ENCODE data around the gene PTH2R. TPM values are rescaled to one million over a fixed set of nuclear protein-coding genes. Genes with fewer than 3 reads are reported as not detected.
A peak's percentile ranks its signal among the peaks of the same experiment; 100 is the strongest.

PTH2R gene
- total and polyA plus RNA-seq, 9 of the 15 experiments (the other 6 are each of a cell fraction or from before 2014, with no cell fraction given): 2.7 to 8.8 (median 4.2) TPM

- TF ChIP-seq MLX (CRISPR knock-in tag; conservative IDR thresholded peaks at IDR 0.05) (no peak), FOXK2 (conservative IDR thresholded peaks at IDR 0.05 in 1 of 2, IDR thresholded peaks at IDR 0.05 in 1 of 2; ENCODE audit: low read depth in 2 of 2) (peak; percentile 71 to 83; a peak in 2 of 4 replicates), PHF8 (IDR thresholded peaks at IDR 0.05; ENCODE audit: borderline replicate concordance, low read length) (no peak), UBTF (IDR thresholded peaks at IDR 0.05; ENCODE audit: borderline replicate concordance in 1 of 2, low read depth in 2 of 2, low read length in 2 of 2) (no peak), ATF7 (IDR thresholded peaks at IDR 0.05) (peak; percentile 13; the same call in 1 of the 2 replicates), HLTF (IDR thresholded peaks at IDR 0.05) (no peak), ZBED1 (IDR thresholded peaks at IDR 0.05) (no peak), TFAP4 (CRISPR knock-in tag; IDR thresholded peaks at IDR 0.05; ENCODE audit: borderline replicate concordance) (peak; percentile 78), E2F8 (IDR thresholded peaks at IDR 0.05; ENCODE audit: low read depth, partially characterized antibody) (no peak)
Observed at GRCh38 chr2:208501206-208501605, 94.6 kb downstream of the PTH2R start (continued).
